Heart left ventricle (tissue), 13 donors: Measurements from ENCODE around the gene DENND1B.
A peak's percentile ranks its signal among the peaks of the same experiment; 100 is the strongest.

Source experiments
- CTCF ChIP-seq, 12 donors: fragments of 200-600 bp; sonication (generic) in 4 of 12; IDR thresholded peaks; one replicate each; pipeline versions ENCODE4 v1.5.0 to v1.8.0; 2018 to 2022; ENCODE audit warnings: antibody characterized with exemption in 12 of 12, mild to moderate bottlenecking in 5 of 12
- POLR2A ChIP-seq, 2 donors: fragments of 450-650 bp; IDR thresholded peaks; one replicate each; pipeline ENCODE4 v1.6.1; 2017; ENCODE audit warnings: antibody characterized with exemption in 2 of 2, mild to moderate bottlenecking in 2 of 2, moderate library complexity in 2 of 2
- donor health status: ischemic (EF 13 %, LVEDD 7.1; RV severe dilation, severe dysfunction).
- donor health status: DM: no; HTN: yes; CAD: no.
- donor health status: DM: no; HTN: no; CAD: no.
- donor health status: ischemic (EF 25% LVEDD 6.9; RV normal size, moderate dysfunction).
- donor health status: ischemic (EF 25% LVEDD 5.7; RV mildly dilated, moderate dysfunction).
- donor health status: ischemic (EF 35%, LVEDD 5.7; RV mildly dilated, moderate dysfunction).
- donor health status: nonischemic (EF 11% LVEDD 7.7; RV severe dilation, severe dysfunction).
- donor health status: DM: yes; HTN: yes; CAD: no.
- donor health status: PGD.
- donor health status: ischemic (EF 29% LVEDD 5.4; RV normal size, mild dysfunction).
- donor health status: nonischemic (EF 23%, LVEDD 6.1; RV moderate dilation, normal function).

GRCh38 chr1:197619008-197619640, 156.2 kb downstream of the DENND1B start:
- peak; percentile 26 to 65 (median 48) for TF ChIP-seq CTCF (IDR thresholded peaks at IDR 0.05)
- no peak for TF ChIP-seq POLR2A (IDR thresholded peaks at IDR 0.05)
